Endothelial cell of umbilical vein (primary cell): ENCODE measurements around the gene GPX7. TPM values are rescaled to one million over a fixed set of nuclear protein-coding genes. Genes with fewer than 3 reads are reported as not detected.

Experiments used
- Bru-seq: library from RNA; stranded (reverse); fragments of 400-500 nt; gene quantifications from one replicate; lab custom pipeline; 2021; lab: Mats Ljungman, UMichigan
- BruChase-seq, 2 experiments: library from RNA; stranded (reverse); fragments of 400-500 nt; gene quantifications; one replicate each; lab custom pipeline; 2021; lab: Mats Ljungman, UMichigan
- BruUV-seq: library from RNA; stranded (reverse); fragments of 400-500 nt; replicated peaks from 2 replicates; lab custom pipeline; 2021; lab: Mats Ljungman, UMichigan
- CTCF ChIA-PET: fragments of 300-600, 350-600 bp; sonication (Branson Sonifier 250); formaldehyde crosslinking; loops from one replicate; lab custom pipeline; 2021; ENCODE audit warnings: antibody characterized with exemption, inconsistent platforms; lab: Charles Lee
- POLR2A ChIA-PET: fragments of 300-600, 350-600 bp; sonication (Branson Sonifier 250); formaldehyde crosslinking; loops from one replicate; lab custom pipeline; 2021; ENCODE audit warnings: antibody characterized with exemption, inconsistent platforms; lab: Charles Lee
- DNase-seq: peaks from one replicate; pipeline ENCODE4 v3.0.0-alpha.2; 2011; ENCODE audit warnings: low read depth, low spot score
- FAIRE-seq: peaks from 2 replicates; lab custom pipeline; 2011; peaks lifted over from hg19 to GRCh38; lab: Jason Lieb, UNC
- H2AFZ ChIP-seq: 2 replicates; pipeline ENCODE4 v1.6.0; 2012; ENCODE audit warnings: low read depth, low read length, control low read depth, inconsistent platforms
- H3K27ac ChIP-seq: 2 replicates; pipeline ENCODE4 v1.5.1; 2011; ENCODE audit warnings: low read depth, mild to moderate bottlenecking, control low read depth, low read length, moderate library complexity; ENCODE audit not compliant: insufficient read depth
- H3K27me3 ChIP-seq, 2 experiments: 2 replicates each; pipeline versions ENCODE4 v1.6.0 to v1.6.1; 2011; ENCODE audit warnings: low read length in 2 of 2, mixed read lengths in 1 of 2; ENCODE audit not compliant: control insufficient read depth in 2 of 2, insufficient read depth in 2 of 2
- H3K36me3 ChIP-seq, 2 experiments: 2 replicates in 1 of 2; 3 replicates in 1 of 2; pipeline ENCODE4 v1.5.1; 2011; ENCODE audit warnings: low read length in 2 of 2, mild to moderate bottlenecking in 1 of 2, moderate library complexity in 1 of 2; ENCODE audit not compliant: control insufficient read depth in 2 of 2, insufficient read depth in 2 of 2; ENCODE audit errors: extremely low read depth in 1 of 2
- H3K4me1 ChIP-seq: 3 replicates; pipeline ENCODE4 v1.5.1; 2011; ENCODE audit warnings: mild to moderate bottlenecking, low read length; ENCODE audit not compliant: control insufficient read depth, insufficient read depth; ENCODE audit errors: extremely low read depth
- H3K4me2 ChIP-seq: 2 replicates; pipeline ENCODE4 v1.6.1; 2011; ENCODE audit warnings: low read length, control low read depth, mixed read lengths; ENCODE audit not compliant: insufficient read depth
- H3K4me3 ChIP-seq, 3 experiments: fragments of 200-600 bp in 1 of 3; sonication (generic), shearing (Covaris generic) in 1 of 3; replicated peaks in 1 of 3; 2 replicates each; pipeline ENCODE4 v1.5.1; 2011 to 2016; ENCODE audit warnings: control low read depth in 3 of 3, low read length in 3 of 3, mild to moderate bottlenecking in 2 of 3, inconsistent platforms in 1 of 3, low read depth in 1 of 3, moderate library complexity in 1 of 3; ENCODE audit not compliant: insufficient read depth in 1 of 3
- H3K79me2 ChIP-seq: 2 replicates; pipeline ENCODE4 v1.6.0; 2012; ENCODE audit warnings: low read length, inconsistent platforms; ENCODE audit not compliant: control insufficient read depth, insufficient read depth
- H3K9ac ChIP-seq: replicated peaks from 2 replicates; pipeline ENCODE3; 2011; ENCODE audit warnings: low read length, control low read depth; ENCODE audit not compliant: insufficient read depth; ENCODE audit errors: extremely low read depth
- H3K9me1 ChIP-seq: replicated peaks from 3 replicates; pipeline ENCODE4 v1.6.0; 2011; ENCODE audit warnings: mild to moderate bottlenecking, low read length; ENCODE audit not compliant: control insufficient read depth, insufficient read depth; ENCODE audit errors: extremely low read depth
- H3K9me3 ChIP-seq: replicated peaks from 2 replicates; pipeline ENCODE4 v1.5.1; 2012; ENCODE audit warnings: low read length, inconsistent platforms; ENCODE audit not compliant: control insufficient read depth, insufficient read depth
- H4K20me1 ChIP-seq: replicated peaks from 2 replicates; pipeline ENCODE3; 2011; ENCODE audit warnings: mild to moderate bottlenecking, low read length; ENCODE audit not compliant: control insufficient read depth, insufficient read depth; ENCODE audit errors: extremely low read depth
- MYC ChIP-seq: IDR thresholded peaks from one replicate; pipeline ENCODE4 v1.6.1; 2011; ENCODE audit warnings: mild to moderate bottlenecking, low read depth, low read length
- POLR2AphosphoS5 ChIP-seq: IDR thresholded peaks from 2 replicates; pipeline ENCODE4 v1.6.1; 2012; ENCODE audit warnings: low read depth, mild to moderate bottlenecking, control low read depth, low read length, moderate library complexity; ENCODE audit not compliant: insufficient read depth
- dilution Hi-C: fragments of 300-500 bp; cut with MboI; formaldehyde crosslinking; loops from one replicate; pipeline ENCODE4 v1.15.0; 2019; ENCODE audit warnings: low sequenced_read_pairs; ENCODE audit not compliant: extremely low pct_ligation_motif_present
- intact Hi-C: fragments of 100-400 bp; cut with micrococcal nuclease; formaldehyde crosslinking; loops from one replicate; pipeline ENCODE4 v1.10.0; 2022
- long read RNA-seq: library from polyadenylated mRNA; stranded (forward); transcript quantifications from one replicate; pipeline ENCODE4 v2.0.0, GENCODE V29; 2021
- polyA minus RNA-seq, 3 experiments: library from RNA; depleted of rRNA, polyadenylated mRNA; stranded (reverse); fragments of >200 nt; gene quantifications; 1 replicate in 1 of 3; 2 replicates in 2 of 3; pipeline ENCODE4 v1.2.3, GENCODE V29; 2011
- polyA plus RNA-seq, 4 experiments: library from polyadenylated mRNA; depleted of rRNA in 3 of 4; stranded (reverse) in 3 of 4; unstranded in 1 of 4; fragments of >200 nt; gene quantifications; 2 replicates each; pipeline versions ENCODE4 v1.2.1 to v1.2.3, GENCODE V29; 2011 to 2012; ENCODE audit warnings: missing spikeins in 1 of 4
- total RNA-seq: library from RNA; stranded (reverse); gene quantifications from 2 replicates; pipeline ENCODE4 v1.2.3, GENCODE V29; 2021

GPX7 gene
- total RNA-seq (8.9 and 26.3 TPM in 2 replicates), polyA plus RNA-seq (25.7 and 26.2 TPM in 2 replicates), polyA minus RNA-seq (10.2 and 10.5 TPM in 2 replicates), Bru-seq, nascent RNA (percentile 46 among the genes with signal in this experiment), BruChase-seq, experiment 1, labeled RNA remaining after a 6-hour chase (percentile 52 among the genes with signal in this experiment), BruChase-seq, experiment 2, labeled RNA remaining after a 2-hour chase (percentile 39 among the genes with signal in this experiment)
- polyA plus RNA-seq (2011; cell fraction: cytosol; rRNA removed), result 17.3 and 20.1 TPM in 2 replicates
- polyA plus RNA-seq (2011; cell fraction: nucleus; rRNA removed), result 5.9 and 7.3 TPM in 2 replicates
- polyA plus RNA-seq (2012), result 15.1 and 20.5 TPM in 2 replicates
- polyA minus RNA-seq (2011; cell fraction: cytosol; rRNA and poly(A)+ RNA removed), result not detected
- 2.4 and 4.0 TPM in 2 replicates for polyA minus RNA-seq (2011; cell fraction: nucleus; rRNA and poly(A)+ RNA removed)
- long read RNA-seq, transcript GPX7-201 (3 exons, 1,228 nt), result major isoform, 63 of 73 reads
- long read RNA-seq, partial matches to known transcripts, result 3 of 73 reads
- long read RNA-seq, other reads (novel, unspliced or antisense), result 7 of 73 reads

GRCh38 chr1:52601991-52602855 is at the start of gene GPX7:
TSS of gene GPX7 (plus strand) at chr1:52602371. CDS start at chr1:52602410, 39 bp downstream.
- DNase-seq (peak; percentile 25), FAIRE-seq (peak; percentile 84)
- Histone ChIP-seq H3K4me1 (peaks cover 8% of the 10 kb centered on the region), H3K4me2 (peak within 1 kb of the TSS; percentile 75), H3K4me3 (peak within 1 kb of the TSS in 2 of 3 experiments; percentile 34 to 48), H4K20me1 (no peaks in the 10 kb centered on the region), H3K9me3 (no peaks in the 10 kb centered on the region), H2AFZ (peak within 1 kb of the TSS; percentile 74), H3K79me2 (no peaks in the 10 kb centered on the region), H3K27me3 (peaks cover 2 to 5% of the 10 kb centered on the region in 2 experiments), H3K9me1 (no peaks in the 10 kb centered on the region), H3K9ac (peak within 1 kb of the TSS; percentile 83), H3K27ac (peak within 1 kb of the TSS; percentile 20), H3K36me3 (no peaks in the 10 kb centered on the region)
- CTCF ChIA-PET, result no interaction called here
- BruUV-seq, result no TSS peak
- TF ChIP-seq MYC, result no peak
- TF ChIP-seq POLR2AphosphoS5, result peak; percentile 22
- dilution Hi-C loops, result no loop called here
- intact Hi-C loops, result loop anchor here (5.0 kb wide), 1 partner anchor 50 kb away; the partner anchor contains the start of gene TUT4
- POLR2A ChIA-PET, result no interaction called here
